HG02763 (cell line): Measurements from ENCODE around the gene PDE2A.

Source experiments
- ATAC-seq: cut with Tn5 transposase; IDR thresholded peaks from one replicate; pipeline ENCODE4 v1.9.1; 2021; ENCODE audit warnings: mild to moderate bottlenecking, moderate library complexity; ENCODE audit not compliant: unreplicated experiment

Gene PDE2A

GRCh38 chr11:72673943-72674828, at the start of gene PDE2A:
Gene PDE2A (minus strand): TSS chr11:72674422. CDS start chr11:72674207, 215 bp downstream.
- no peak for ATAC-seq

DNA sequence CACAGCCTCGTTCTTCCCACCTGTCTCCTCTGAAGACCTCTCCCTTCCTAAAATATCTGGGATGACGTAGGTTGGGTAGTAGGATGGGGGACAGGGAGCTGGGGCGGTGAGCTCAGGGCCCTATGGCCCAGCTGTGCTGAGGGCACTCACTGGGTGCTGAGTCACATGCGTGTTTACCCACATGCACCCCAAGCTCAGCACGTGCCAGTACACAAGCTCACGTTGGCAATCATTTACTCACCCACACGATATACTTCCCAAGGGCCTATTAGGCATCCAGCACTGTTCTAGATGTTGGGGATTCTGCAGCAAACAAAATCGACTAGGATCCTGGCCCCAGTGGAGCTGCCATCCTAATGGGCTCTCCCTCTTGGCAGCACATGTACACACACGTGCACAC, 49.3 kb upstream of the PDE2A start:
- no peak for ATAC-seq

DNA sequence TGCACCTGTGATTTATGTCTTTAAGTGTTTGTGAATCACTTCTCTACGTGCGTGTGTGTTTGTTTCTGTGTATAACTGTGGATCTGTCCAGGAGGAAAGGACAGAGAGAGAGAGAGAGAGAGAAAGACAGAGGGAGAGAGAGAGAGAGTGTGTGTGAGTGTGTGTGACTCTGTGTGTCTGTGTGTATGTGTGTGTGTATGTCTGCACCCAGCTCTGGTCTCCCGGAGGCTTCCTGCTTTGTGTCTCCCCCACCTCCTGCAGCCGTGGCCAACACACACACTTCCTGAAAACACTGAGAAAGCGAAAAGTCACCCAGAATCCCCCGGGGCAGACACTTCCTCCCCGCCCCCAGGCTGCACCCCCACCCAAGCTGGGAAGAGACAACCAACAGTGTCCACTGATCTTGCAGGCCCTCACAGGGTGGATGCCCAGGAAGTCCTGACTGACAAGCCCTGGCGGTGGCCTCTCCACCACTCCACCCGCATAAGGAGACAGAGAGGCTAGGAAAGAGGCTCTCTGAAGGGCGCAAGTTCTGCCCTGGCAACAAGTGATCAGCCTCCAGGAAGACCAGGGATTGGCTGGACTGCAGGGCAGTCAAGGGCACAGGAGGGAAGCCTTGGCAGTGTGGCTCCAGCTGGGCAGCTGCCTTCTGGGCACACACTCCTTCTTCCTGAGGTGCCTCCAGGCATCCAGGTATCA, 48.0 kb upstream of the PDE2A start:
- ATAC-seq: peak; percentile 72

DNA sequence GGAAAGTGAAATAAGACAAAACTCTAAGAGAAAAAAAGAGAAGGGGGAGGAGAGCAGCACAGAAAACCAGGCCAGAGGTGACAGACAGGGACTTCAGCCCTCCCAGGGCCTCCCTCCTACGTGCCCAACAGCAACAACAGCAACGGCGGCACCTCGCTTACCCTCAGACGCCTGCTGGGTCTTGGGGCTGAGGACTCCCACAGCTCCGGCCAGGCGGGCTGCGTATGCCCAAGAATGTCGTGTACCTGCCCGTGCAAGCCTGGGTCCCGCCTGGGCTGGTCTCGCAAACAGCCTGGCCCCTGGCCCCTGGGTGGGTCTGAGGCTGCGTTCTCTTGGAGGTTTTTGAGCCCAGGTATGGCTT, 47.4 kb upstream of the PDE2A start:
- no peak for ATAC-seq

DNA sequence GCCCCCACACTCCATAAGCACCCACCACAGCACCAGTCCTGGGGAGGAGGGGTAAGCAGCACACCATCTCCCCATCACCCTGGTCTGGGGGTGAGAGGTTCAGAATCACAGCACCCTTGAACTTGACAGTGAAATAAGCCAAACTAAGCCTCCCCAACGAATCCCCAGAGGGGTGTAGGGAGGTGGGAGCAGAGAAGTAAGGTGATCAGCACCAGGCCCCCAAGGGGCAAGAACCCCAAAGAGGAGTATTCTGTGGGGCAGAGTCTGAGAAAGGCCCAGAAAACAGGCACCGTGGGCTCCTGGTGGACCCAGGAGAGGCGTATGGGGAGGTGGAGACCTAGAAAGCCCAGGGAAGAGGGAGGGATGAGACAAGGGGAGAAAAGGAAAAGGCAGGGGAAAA, 47.1 kb upstream of the PDE2A start:
- no peak for ATAC-seq

DNA sequence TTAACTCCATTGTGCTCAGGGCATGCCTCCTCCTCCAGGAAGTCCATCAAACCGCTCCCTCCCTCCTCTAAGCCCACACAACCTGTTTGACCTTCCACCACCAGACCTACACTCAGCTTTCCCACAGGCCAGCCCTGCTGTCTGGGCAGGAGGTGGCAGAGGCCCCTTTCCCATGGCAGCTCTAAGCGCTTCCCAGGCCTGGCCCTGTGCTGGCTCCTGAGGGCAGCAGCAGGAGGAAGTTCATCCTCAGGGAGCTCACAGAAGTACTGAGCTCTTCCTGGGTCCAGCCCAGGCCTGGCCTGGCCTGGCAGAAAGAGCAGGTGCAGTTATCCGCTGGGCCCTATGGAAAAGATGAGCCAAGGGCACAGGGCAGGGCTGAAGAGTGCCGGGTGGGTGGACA, 46.6 kb upstream of the PDE2A start:
- ATAC-seq: no peak

DNA sequence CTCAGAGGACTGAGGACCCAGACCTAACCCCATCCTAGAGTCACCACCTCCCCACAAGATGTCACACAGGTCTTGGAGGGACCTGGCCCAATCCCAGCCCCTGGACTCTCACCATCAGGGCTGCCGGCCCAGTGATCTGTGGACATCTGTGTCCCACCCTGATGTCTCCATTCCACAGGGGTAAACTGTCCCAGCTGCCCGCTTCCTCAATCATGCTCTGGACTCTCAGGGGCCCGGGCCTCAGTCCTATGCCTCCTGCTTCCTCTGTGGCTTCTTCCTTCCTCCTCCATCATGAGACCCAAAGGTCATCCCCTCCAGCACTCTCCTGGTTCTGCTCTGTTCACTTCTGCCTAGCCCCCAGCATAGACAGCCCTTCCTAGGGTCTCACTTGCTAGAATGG, 45.8 kb upstream of the PDE2A start:
- ATAC-seq: no peak

GRCh38 chr11:72719551-72719950, 45.3 kb upstream of the PDE2A start:
- no peak for ATAC-seq

GRCh38 chr11:72719144-72719543, 44.9 kb upstream of the PDE2A start:
- ATAC-seq: no peak

- no peak for ATAC-seq
Measured at GRCh38 chr11:72718101-72718501, 43.9 kb upstream of the PDE2A start.

DNA sequence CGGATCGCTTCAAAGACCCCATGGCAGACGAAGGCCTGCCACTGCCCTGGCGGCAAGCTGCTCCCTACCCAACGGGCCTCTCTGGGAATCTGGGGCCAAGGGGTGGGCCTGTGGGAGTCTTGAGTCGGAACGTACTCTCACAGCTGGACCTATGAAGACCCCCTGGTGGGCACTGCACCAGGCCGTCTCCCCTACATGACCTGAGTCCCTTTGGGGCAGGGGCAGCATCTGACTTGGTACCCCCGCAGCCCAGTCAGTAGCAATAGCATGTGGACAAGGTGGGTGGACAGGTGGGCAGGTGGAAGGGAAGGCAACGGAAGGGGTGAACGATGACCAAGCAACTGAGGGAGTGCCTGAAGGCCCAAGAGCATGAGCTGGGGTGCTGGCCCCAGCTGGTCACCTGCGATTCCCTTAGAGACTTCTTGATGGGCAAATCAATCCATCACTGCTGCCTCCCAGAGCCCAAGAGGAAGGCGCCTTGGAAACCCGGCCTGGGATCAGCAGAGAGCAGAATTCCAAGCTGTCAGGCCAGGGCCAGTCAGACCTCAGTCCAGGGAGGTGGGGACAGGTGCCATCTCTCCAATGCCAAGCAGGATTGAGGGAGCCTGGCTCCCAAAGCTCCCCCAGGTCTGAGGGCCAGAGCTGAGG, 42.7 kb upstream of the PDE2A start:
- ATAC-seq: no peak

GRCh38 chr11:72716290-72716689, 42.1 kb upstream of the PDE2A start:
- ATAC-seq: no peak

- no peak for ATAC-seq
Measured at GRCh38 chr11:72712841-72713240, 38.6 kb upstream of the PDE2A start.

DNA sequence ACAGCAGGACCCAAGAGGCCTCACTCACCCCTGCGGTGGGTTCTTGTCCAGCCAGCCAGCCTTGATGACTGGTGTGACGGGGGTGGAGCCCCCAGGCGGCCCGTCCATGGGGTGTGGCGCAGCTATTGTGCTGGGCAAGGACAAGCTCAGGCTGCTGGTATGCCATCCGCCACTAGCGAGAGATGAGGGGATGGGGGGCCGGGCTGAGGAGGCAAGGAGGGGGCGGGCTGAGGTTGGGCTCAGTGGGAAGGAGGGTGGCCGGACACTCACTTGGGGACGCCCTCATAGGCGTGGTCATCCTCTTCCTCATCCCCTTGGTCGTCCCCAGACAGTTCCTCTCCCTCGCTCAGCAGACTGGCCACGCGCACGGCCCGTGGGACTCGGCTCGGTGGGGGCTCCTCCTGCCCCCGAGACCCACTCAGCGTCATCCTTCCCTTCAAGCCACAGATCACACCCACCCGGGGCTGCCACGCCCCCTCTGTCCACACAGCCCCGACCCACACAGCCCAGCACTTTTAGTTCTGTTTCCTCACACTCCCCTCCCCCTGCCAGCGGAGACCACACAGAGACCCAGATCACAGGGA, 38.0 kb upstream of the PDE2A start:
- ATAC-seq: no peak

GRCh38 chr11:72711141-72711540, 36.9 kb upstream of the PDE2A start:
- no peak for ATAC-seq

GRCh38 chr11:72710278-72710677, 36.1 kb upstream of the PDE2A start:
- ATAC-seq: no peak

DNA sequence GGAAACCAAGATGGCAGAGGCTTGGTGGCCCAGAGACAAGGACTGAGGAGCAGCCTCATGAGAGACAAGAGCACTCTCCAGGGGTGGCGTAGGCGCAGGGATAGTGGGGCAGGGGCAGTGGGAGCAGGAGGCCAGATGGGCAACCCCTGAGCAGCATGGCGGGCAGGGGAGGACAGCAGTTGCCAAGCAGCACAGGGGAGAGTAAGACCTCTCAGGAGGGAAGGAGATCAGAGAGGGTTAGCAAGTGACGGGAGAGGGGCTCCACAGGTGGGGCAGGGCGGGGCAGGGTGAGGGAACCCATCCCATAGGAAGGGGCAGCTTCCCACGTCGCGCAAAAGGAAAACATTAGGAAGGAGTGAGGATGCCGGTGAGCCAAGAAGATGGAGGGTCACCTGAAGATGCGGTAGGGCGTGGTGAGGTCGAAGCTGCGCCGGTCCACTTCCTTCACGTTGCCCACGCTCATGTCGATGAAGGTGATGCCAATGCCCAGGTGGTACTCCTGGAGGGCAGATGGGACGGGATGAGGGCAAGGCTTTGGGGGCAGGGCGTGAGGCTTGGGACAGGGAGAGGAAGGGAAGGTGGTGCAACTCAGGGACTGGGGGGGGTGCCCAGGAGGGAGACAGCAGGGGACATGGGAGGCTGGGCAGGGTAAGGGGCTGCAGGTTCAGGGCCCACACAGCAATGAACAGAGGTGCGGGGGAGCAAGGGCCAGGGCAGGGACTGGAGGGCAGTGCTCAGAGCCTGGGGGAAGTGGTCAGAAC, 35.4 kb upstream of the PDE2A start:
- ATAC-seq: no peak

DNA sequence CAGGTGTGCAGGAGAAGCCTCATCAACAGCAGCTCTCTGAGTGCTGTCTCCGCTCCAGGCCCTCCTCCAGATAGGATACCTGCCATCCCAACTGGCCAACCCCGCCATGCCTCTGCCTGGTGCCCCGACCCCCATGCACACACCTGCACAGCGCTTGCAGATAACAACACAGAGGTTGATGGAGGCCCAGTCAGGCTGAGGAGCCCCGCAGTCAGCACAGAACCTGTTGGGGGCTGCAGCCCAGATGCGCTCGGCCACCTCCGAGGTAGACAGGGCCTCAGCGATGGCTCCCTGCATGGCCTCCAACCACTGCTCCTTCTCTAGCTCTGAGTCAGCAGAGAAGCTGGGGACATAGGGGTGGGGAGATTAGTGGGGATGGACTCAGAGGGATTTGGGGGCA, 32.8 kb upstream of the PDE2A start:
- no peak for ATAC-seq

- no peak for ATAC-seq
Measured at GRCh38 chr11:72706579-72706978, 32.4 kb upstream of the PDE2A start.

DNA sequence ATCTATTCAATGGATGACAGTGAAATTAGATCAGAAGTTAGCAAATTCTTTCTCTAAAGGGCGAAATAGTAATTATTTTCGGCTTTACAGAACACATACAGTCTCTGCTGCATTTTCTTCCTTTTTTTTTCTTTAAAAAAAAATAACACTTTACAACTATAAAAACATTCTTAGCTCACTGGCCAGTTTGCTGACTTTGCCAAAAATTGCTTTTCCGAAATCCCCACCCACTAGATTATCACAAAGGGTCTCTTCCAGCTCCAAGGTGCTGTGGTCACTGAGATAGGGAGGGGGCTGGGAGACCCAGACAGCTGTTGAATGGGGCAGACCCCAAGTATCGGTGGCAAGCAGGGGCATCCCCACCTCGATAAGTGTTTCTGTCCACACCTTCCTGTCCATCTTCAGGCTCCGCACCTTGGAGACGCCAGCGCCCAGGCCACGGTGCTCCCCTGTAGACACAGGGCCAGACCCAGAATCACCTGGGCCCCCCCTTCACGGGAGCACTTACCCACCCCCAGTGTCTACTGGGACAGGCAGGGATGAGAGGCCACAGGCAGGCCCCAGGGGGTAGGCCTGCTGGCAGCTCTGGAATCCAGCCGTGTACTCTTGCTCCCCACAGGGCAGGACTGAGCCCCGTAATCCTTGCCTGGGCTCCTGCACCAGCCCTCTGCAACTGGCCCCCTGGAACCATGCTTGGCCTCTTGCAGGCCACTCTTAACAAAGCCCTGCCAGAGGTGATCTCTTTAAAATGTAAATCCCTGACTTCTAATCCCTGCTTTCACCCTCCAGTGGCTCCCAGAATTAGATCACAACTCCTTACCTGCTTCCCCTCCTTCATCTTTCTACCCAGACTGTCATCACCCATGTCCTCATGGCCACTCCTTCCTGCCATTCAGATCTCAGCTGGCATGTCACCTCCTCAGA, 31.5 kb upstream of the PDE2A start:
- ATAC-seq: no peak
